GM12878 (cell line): ENCODE results near the gene LRP5. TPM values are rescaled to one million over a fixed set of nuclear protein-coding genes. Genes with fewer than 3 reads are reported as not detected.
"Not testable (repeated sequence)": the region's sequence is repeated elsewhere in the genome, so short reads cannot be mapped to it uniquely, and the experiment has no call there.

ENCODE experiments used
- ATAC-seq: fragments of 200-7000 bp; cut with Tn5 transposase; 3 replicates; pipeline ENCODE4 v1.9.1; 2020; ENCODE audit warnings: mild to moderate bottlenecking, moderate library complexity
- BruUV-seq: library from RNA; stranded (reverse); fragments of 400-500 nt; replicated peaks from 2 replicates; lab custom pipeline; 2021; lab: Mats Ljungman, UMichigan
- CTCF ChIA-PET: fragments of 300-600 bp; sonication (Branson Sonifier 250); formaldehyde crosslinking; extraction: SDS; loops from one replicate; lab custom pipeline; 2021; ENCODE audit warnings: inconsistent platforms; lab: Yijun Ruan, JAX
- POLR2A ChIA-PET: fragments of 350-600 bp; formaldehyde crosslinking; extraction: SDS; loops from one replicate; lab custom pipeline; 2021; ENCODE audit warnings: inconsistent platforms; lab: Charles Lee
- RAD21 ChIA-PET: fragments of 300-600 bp; sonication (Branson Sonifier 250); formaldehyde crosslinking; loops from one replicate; lab custom pipeline; 2023; ENCODE audit warnings: antibody characterized with exemption; ENCODE audit not compliant: unreplicated experiment; lab: Charles Lee
- SMC1A ChIA-PET: fragments of 300-600 bp; sonication (Branson Sonifier 250); formaldehyde crosslinking; loops from one replicate; lab custom pipeline; 2023; ENCODE audit not compliant: unreplicated experiment, uncharacterized antibody; lab: Charles Lee
- DNase-seq: peaks from one replicate; pipeline ENCODE4 v3.0.0-alpha.2; 2011; ENCODE audit warnings: low read depth, low spot score
- FAIRE-seq: peaks from 3 replicates; lab custom pipeline; 2011; peaks lifted over from hg19 to GRCh38; lab: Jason Lieb, UNC
- H2AFZ ChIP-seq: 2 replicates; pipeline ENCODE4 v1.6.0; 2011; ENCODE audit warnings: low read depth, low read length, control low read depth; ENCODE audit not compliant: control insufficient read depth
- H3K27ac ChIP-seq: 2 replicates; pipeline ENCODE4 v1.5.1; 2011; ENCODE audit warnings: control low read depth; ENCODE audit not compliant: control insufficient read depth, insufficient read depth
- H3K27me3 ChIP-seq, 2 experiments: replicated peaks in 1 of 2; 2 replicates each; pipeline versions ENCODE4 v1.6.0 to v1.6.1; 2011; ENCODE audit warnings: low read length in 1 of 2; ENCODE audit not compliant: control insufficient read depth in 2 of 2, insufficient read depth in 2 of 2
- H3K36me3 ChIP-seq, 2 experiments: 2 replicates each; pipeline ENCODE4 v1.5.1; 2011; ENCODE audit warnings: low read length in 1 of 2; ENCODE audit not compliant: control insufficient read depth in 2 of 2, insufficient read depth in 2 of 2
- H3K4me1 ChIP-seq: 2 replicates; pipeline ENCODE4 v1.6.1; 2011; ENCODE audit warnings: mild to moderate bottlenecking, low read length, moderate library complexity, mixed read lengths; ENCODE audit not compliant: control insufficient read depth, insufficient read depth
- H3K4me2 ChIP-seq: 2 replicates; pipeline ENCODE4 v1.6.0; 2011; ENCODE audit warnings: control low read depth; ENCODE audit not compliant: control insufficient read depth, insufficient read depth
- H3K4me3 ChIP-seq: fragments of 200-600 bp; sonication (generic); 2 replicates; pipeline ENCODE4 v1.5.1; 2016
- H3K79me2 ChIP-seq: 2 replicates; pipeline ENCODE4 v1.6.0; 2011; ENCODE audit warnings: low read length; ENCODE audit not compliant: control insufficient read depth, insufficient read depth
- H3K9ac ChIP-seq: 2 replicates; pipeline ENCODE4 v1.8.0; 2011; ENCODE audit warnings: low read length, control low read depth, mixed read lengths; ENCODE audit not compliant: control insufficient read depth, insufficient read depth
- H3K9me3 ChIP-seq: replicated peaks from 3 replicates; pipeline ENCODE4 v1.5.1; 2011; ENCODE audit warnings: mild to moderate bottlenecking, low read length; ENCODE audit not compliant: control insufficient read depth, insufficient read depth
- H4K20me1 ChIP-seq: 2 replicates; pipeline ENCODE4 v1.6.0; 2011; ENCODE audit not compliant: control insufficient read depth, insufficient read depth
- ATF2 ChIP-seq: IDR thresholded peaks from 2 replicates; pipeline ENCODE4 v1.6.1; 2012; ENCODE audit warnings: low read length, inconsistent platforms
- BACH1 ChIP-seq: fragments of 450-650 bp; IDR thresholded peaks from 2 replicates; pipeline ENCODE4 v1.6.1; 2017; ENCODE audit warnings: mild to moderate bottlenecking, borderline replicate concordance
- CBFB ChIP-seq: IDR thresholded peaks from 2 replicates; pipeline ENCODE4 v1.6.1; 2016; ENCODE audit warnings: antibody characterized with exemption, low read depth
- DPF2 ChIP-seq: fragments of 450-650 bp; IDR thresholded peaks from 2 replicates; pipeline ENCODE4 v1.6.1; 2017; ENCODE audit warnings: mild to moderate bottlenecking
- HDGF ChIP-seq: fragments of 450-650 bp; IDR thresholded peaks from 2 replicates; pipeline ENCODE4 v1.6.1; 2016; ENCODE audit warnings: antibody characterized with exemption
- IKZF2 ChIP-seq, 2 experiments: fragments of 450-650 bp; IDR thresholded peaks; 2 replicates each; pipeline ENCODE4 v1.6.1; 2017; ENCODE audit warnings: mild to moderate bottlenecking in 2 of 2, moderate library complexity in 2 of 2
- RBBP5 ChIP-seq: fragments of 200-600 bp; sonication (generic); conservative IDR thresholded peaks from 2 replicates; pipeline ENCODE4 v1.6.1; 2016
- SMAD1 ChIP-seq: fragments of 450-650 bp; IDR thresholded peaks from 2 replicates; pipeline ENCODE4 v1.6.1; 2018; ENCODE audit warnings: mild to moderate bottlenecking, low read depth; ENCODE audit not compliant: partially characterized antibody
- SMARCA5 ChIP-seq: fragments of 450-650 bp; IDR thresholded peaks from 2 replicates; pipeline ENCODE4 v1.6.1; 2017; ENCODE audit warnings: mild to moderate bottlenecking
- SREBF1 ChIP-seq: IDR thresholded peaks from 2 replicates; pipeline ENCODE4 v1.6.1; 2012; ENCODE audit warnings: mild to moderate bottlenecking, low read length
- SREBF2 ChIP-seq: IDR thresholded peaks from 2 replicates; pipeline ENCODE4 v1.6.1; 2012; ENCODE audit warnings: mild to moderate bottlenecking, low read length
- TCF12 ChIP-seq: IDR thresholded peaks from 2 replicates; pipeline ENCODE4 v1.6.1; 2011; ENCODE audit warnings: low read depth, mild to moderate bottlenecking, low read length
- ZNF24 ChIP-seq: fragments of 450-650 bp; IDR thresholded peaks from 2 replicates; pipeline ENCODE4 v1.6.1; 2017; ENCODE audit warnings: antibody characterized with exemption, mild to moderate bottlenecking
- ZNF687 ChIP-seq: fragments of 450-650 bp; IDR thresholded peaks from 2 replicates; pipeline ENCODE4 v1.6.1; 2017; ENCODE audit warnings: mild to moderate bottlenecking, moderate library complexity
- WGBS: methylation state at CpG from one replicate; pipeline ENCODE4 v1.1.6; 2016; ENCODE audit warnings: low lambda C conversion rate; ENCODE audit not compliant: insufficient replicate concordance, insufficient coverage; ENCODE audit errors: missing lambda C conversion rate; 5-methylcytosine and 5-hydroxymethylcytosine counted together
- in situ Hi-C: fragments of 300-500 bp; cut with MboI; formaldehyde crosslinking; loops from 9 replicates; pipeline ENCODE4 v1.14.3; 2018; ENCODE audit warnings: mixed read lengths
- intact Hi-C: fragments of 100-400 bp; cut with micrococcal nuclease; formaldehyde crosslinking; loops from one replicate; pipeline ENCODE4 v1.14.2; 2022; ENCODE audit not compliant: unreplicated experiment
- polyA plus RNA-seq, 11 experiments: library from polyadenylated mRNA; depleted of rRNA in 4 of 11; unstranded in 6 of 11; stranded (reverse) in 5 of 11; fragments of >200 nt; fragmentation: Nextera tagmentation in 4 of 11; fragmentation: Illumina TruSeq in 1 of 11; extraction: Ambion mirVana in 4 of 11; extraction: Trizol in 1 of 11; gene quantifications; 1 replicate in 1 of 11; 2 replicates in 10 of 11; pipeline versions ENCODE4 v1.2.1 to v1.2.3, GENCODE V29; 2011 to 2016; ENCODE audit warnings: inconsistent platforms in 2 of 11, missing spikeins in 2 of 11, low read depth in 1 of 11
- total RNA-seq, 4 experiments: library from RNA; depleted of rRNA in 3 of 4; stranded (reverse); fragments of >200 nt in 3 of 4; fragmentation: Illumina TruSeq in 1 of 4; extraction: Trizol in 1 of 4; gene quantifications; 2 replicates each; pipeline versions ENCODE4 v1.2.1 to v1.2.3, GENCODE V29; 2013 to 2021

The LRP5 gene
- total and polyA plus RNA-seq, 10 of the 15 experiments (the other 5 are each of a cell fraction or from before 2014, with no cell fraction given): 0.37 to 34.0 (median 6.6) TPM

GRCh38 chr11:68434159-68434558, 121.8 kb downstream of the LRP5 start:
- SMC1A ChIA-PET, H3K27ac ChIP-seq, FAIRE-seq, H3K9ac ChIP-seq, DNase-seq, CTCF ChIA-PET, in situ Hi-C loops, BruUV-seq, H3K79me2 ChIP-seq, H4K20me1 ChIP-seq, H3K9me3 ChIP-seq, H3K27me3 ChIP-seq, intact Hi-C loops, ATAC-seq, H3K4me1 ChIP-seq, H3K4me2 ChIP-seq, POLR2A ChIA-PET, H3K4me3 ChIP-seq, RAD21 ChIA-PET, H2AFZ ChIP-seq: not testable (repeated sequence)
- H3K36me3 ChIP-seq: peaks cover 6 to 16% of the 10 kb centered on the region in 2 experiments
- WGBS: 64% methylated on average over 5 of the region's 5 CpGs
- TF ChIP-seq ZNF24: peak; percentile 89

GRCh38 chr11:68436162-68436888, 123.9 kb downstream of the LRP5 start:
- DNase-seq (no peak), ATAC-seq (no peak), FAIRE-seq (no peak)
- no TSS peak for BruUV-seq
- H3K79me2 ChIP-seq: no peaks in the 10 kb centered on the region
- CTCF ChIA-PET: no interaction called here
- H3K27me3 ChIP-seq: no peaks in the 10 kb centered on the region
- in situ Hi-C loops: no loop called here
- TF ChIP-seq SREBF1 (no peak), CBFB (no peak), SREBF2 (no peak), TCF12 (no peak), IKZF2 (IDR thresholded peaks at IDR 0.05) (no peak), RBBP5 (no peak), SMAD1 (no peak), DPF2 (no peak), HDGF (no peak), ZNF687 (no peak), SMARCA5 (no peak), BACH1 (no peak), ATF2 (no peak)
- H4K20me1 ChIP-seq: no peaks in the 10 kb centered on the region
- POLR2A ChIA-PET: no interaction called here
- H3K4me2 ChIP-seq: no peak overlapping the region
- peaks cover 2% of the 10 kb centered on the region; the same call in 1 of the 2 replicates for H3K4me1 ChIP-seq
- H3K27ac ChIP-seq: no peak overlapping the region
- no peak overlapping the region for H2AFZ ChIP-seq
- H3K4me3 ChIP-seq: no peak overlapping the region
- WGBS: 74% methylated on average over 16 of the region's 16 CpGs
- peaks cover 0 to 16% of the 10 kb centered on the region in 2 experiments; a peak in 3 of 4 replicates for H3K36me3 ChIP-seq
- SMC1A ChIA-PET: no interaction called here
- RAD21 ChIA-PET: no interaction called here
- no peak overlapping the region for H3K9ac ChIP-seq
- H3K9me3 ChIP-seq: no peaks in the 10 kb centered on the region
- intact Hi-C loops: no loop called here
